Mucosa of stomach (tissue), 1 donor: ENCODE data around the gene ABCA4.

Experiments used
- H3K27me3 ChIP-seq: one replicate; pipeline ENCODE4 v1.7.0; 2013; ENCODE audit warnings: mild to moderate bottlenecking, low read length; ENCODE audit not compliant: control insufficient read depth, insufficient read depth
- H3K36me3 ChIP-seq: one replicate; pipeline ENCODE4 v1.7.0; 2013; ENCODE audit warnings: low read length; ENCODE audit not compliant: control insufficient read depth, insufficient read depth
- H3K4me1 ChIP-seq: one replicate; pipeline ENCODE4 v1.7.0; 2013; ENCODE audit warnings: mild to moderate bottlenecking, low read length; ENCODE audit not compliant: control insufficient read depth, insufficient read depth
- H3K4me3 ChIP-seq: one replicate; pipeline ENCODE4 v1.7.0; 2013; ENCODE audit warnings: low read length
- H3K9ac ChIP-seq: one replicate; pipeline ENCODE4 v1.7.0; 2013; ENCODE audit warnings: mild to moderate bottlenecking, low read length, moderate library complexity
- H3K9me3 ChIP-seq: one replicate; pipeline ENCODE4 v1.7.0; 2013; ENCODE audit warnings: mild to moderate bottlenecking, low read length, moderate library complexity; ENCODE audit not compliant: control insufficient read depth
- donor health status: Pancreatic carcinoma.

The ABCA4 gene

GRCh38 chr1:94143809-94144176, 22.8 kb upstream of the ABCA4 start:
- no peak overlapping the region for H3K9ac ChIP-seq
- no peaks in the 10 kb centered on the region for H3K27me3 ChIP-seq
- H3K9me3 ChIP-seq: no peaks in the 10 kb centered on the region
- H3K4me1 ChIP-seq: no peaks in the 10 kb centered on the region
- H3K36me3 ChIP-seq: no peaks in the 10 kb centered on the region
- H3K4me3 ChIP-seq: no peak overlapping the region

GRCh38 chr1:94143173-94143808, 22.3 kb upstream of the ABCA4 start:
- no peaks in the 10 kb centered on the region for H3K27me3 ChIP-seq
- H3K4me1 ChIP-seq: no peaks in the 10 kb centered on the region
- H3K9me3 ChIP-seq: no peaks in the 10 kb centered on the region
- no peaks in the 10 kb centered on the region for H3K36me3 ChIP-seq
- H3K4me3 ChIP-seq: no peak overlapping the region
- no peak overlapping the region for H3K9ac ChIP-seq

DNA sequence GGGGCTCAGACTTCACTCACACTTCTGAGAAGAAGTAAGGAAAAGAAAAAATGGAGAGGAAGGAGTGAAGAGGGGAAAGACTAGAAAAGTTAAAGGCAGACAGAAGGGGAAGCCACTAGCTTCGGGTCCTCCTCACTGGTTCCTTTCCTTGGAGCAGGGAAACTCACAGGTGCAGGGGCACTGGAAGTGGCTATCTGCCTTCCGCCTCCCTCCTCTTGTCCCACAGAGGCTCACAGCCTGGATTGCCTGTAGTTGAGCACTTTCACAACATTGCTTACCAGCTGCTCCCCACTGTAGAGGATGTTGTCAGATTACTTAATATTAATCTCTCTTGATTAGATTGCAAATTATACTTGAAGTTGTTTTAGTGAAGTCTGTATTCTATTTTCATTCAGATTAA, 21.6 kb upstream of the ABCA4 start:
- no peak overlapping the region for H3K4me3 ChIP-seq
- H3K9me3 ChIP-seq: no peaks in the 10 kb centered on the region
- H3K9ac ChIP-seq: no peak overlapping the region
- H3K27me3 ChIP-seq: no peaks in the 10 kb centered on the region
- no peaks in the 10 kb centered on the region for H3K36me3 ChIP-seq
- no peaks in the 10 kb centered on the region for H3K4me1 ChIP-seq

- no peaks in the 10 kb centered on the region for H3K4me1 ChIP-seq
- no peak overlapping the region for H3K9ac ChIP-seq
- H3K27me3 ChIP-seq: no peaks in the 10 kb centered on the region
- H3K9me3 ChIP-seq: no peaks in the 10 kb centered on the region
- no peaks in the 10 kb centered on the region for H3K36me3 ChIP-seq
- no peak overlapping the region for H3K4me3 ChIP-seq
Measured at GRCh38 chr1:94142022-94142421, 21.1 kb upstream of the ABCA4 start.

DNA sequence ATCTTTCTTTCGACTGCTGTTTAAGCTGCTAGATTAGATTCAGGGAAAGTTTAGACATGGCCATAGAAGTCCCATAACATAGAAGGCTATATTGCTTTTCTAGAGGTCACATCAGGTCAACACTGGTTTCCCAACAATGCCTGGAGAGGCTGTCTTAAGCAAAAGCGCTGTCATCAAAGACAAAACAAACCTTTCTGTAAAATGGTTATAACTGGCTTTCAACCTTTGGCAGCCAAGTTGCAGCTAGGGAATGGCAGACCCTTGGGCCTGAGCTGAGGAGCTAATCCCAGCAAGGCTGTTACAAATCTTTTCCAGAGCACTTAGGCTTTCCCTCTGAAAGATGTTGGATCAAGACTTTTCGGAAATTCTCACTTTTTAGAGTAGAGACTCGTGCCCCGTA, 11.2 kb upstream of the ABCA4 start:
- Histone ChIP-seq H3K36me3 (no peaks in the 10 kb centered on the region), H3K27me3 (no peaks in the 10 kb centered on the region), H3K4me3 (no peak overlapping the region), H3K9ac (no peak overlapping the region), H3K9me3 (no peaks in the 10 kb centered on the region), H3K4me1 (no peaks in the 10 kb centered on the region)

DNA sequence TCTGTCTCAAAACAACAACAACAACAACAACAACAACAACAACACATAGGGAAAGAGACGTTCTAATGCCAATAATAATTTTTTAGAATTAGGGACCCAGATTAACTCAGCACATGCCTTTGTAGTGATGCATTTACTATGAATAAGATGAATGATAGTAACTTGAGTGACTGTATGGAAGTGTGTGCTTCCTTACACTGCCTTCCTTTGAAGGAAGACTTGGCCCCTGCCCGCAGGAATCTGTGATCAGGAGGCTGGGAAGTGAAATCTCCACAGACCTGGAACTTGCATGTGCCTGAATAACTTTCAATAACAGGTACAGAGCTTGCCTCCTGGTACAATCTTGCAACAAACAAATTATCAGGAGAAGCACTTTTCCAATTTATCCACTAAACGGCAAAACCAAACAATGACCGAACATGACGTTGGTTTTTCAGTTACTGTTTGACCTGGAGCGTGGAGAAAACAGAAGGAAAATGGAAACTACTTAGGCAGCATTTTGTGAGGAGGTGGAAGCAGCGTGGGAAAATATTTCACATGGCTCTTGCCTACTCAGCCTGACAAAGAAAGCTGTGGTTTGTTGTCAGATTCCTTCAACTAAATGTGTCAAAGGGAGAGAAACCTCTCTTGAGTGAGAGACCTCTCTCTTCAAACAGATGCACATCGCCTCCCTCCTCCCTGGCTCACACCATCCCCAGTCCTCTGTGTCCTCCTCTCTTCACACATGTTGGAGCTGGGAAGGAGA, 10.1 kb upstream of the ABCA4 start:
- Histone ChIP-seq H3K4me1 (no peaks in the 10 kb centered on the region), H3K9ac (no peak overlapping the region), H3K36me3 (no peaks in the 10 kb centered on the region), H3K4me3 (no peak overlapping the region), H3K27me3 (no peaks in the 10 kb centered on the region), H3K9me3 (no peaks in the 10 kb centered on the region)

GRCh38 chr1:94126651-94127050, 5.7 kb upstream of the ABCA4 start:
- Histone ChIP-seq H3K4me1 (no peaks in the 10 kb centered on the region), H3K27me3 (no peaks in the 10 kb centered on the region), H3K9me3 (no peaks in the 10 kb centered on the region), H3K36me3 (no peaks in the 10 kb centered on the region), H3K4me3 (no peak overlapping the region), H3K9ac (no peak overlapping the region)

DNA sequence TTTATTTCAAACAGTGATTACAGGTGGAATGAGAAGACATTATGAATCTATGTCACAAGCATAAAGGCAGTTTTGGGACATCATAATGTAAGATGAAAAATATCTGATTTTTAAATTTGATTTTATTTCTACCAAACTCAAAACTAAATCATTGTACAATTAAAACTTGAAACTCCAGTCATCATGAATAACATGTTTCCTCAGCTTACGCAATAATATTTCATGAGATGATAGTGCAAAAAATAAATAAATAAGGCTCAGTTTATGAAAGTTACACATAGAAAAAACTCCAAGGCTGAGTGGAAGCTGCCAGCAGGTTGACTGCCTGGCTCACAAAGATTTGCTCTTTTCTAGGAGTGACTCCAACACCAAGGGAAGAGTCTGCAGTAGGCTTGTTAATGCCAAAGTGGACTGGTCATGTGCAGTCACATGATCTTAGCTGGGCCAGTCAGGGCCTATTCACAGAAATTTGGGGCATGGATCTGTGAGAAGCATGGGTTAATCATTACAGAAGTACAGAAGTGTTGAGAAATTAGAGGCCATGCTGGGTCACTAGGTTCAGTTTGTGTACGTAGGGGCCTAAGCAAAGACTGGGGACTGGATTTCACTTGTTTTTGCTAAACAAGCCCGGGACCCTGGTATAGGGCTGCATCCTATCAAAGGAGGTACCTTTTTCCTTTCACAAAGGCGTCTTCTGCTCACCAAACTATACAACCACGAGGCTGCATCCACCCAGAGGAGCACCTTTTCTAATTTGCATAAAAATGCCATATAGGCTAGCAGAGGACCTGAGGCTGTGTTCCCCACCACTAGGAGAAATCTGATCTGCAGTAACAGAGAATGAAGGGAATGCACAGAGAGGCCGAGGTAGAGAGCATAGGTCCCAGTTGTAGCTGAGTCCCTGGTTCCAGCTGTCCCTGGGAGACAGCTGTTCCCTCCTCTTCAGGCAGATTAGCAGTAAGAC, 4.9 kb upstream of the ABCA4 start:
- H3K9me3 ChIP-seq: no peaks in the 10 kb centered on the region
- no peaks in the 10 kb centered on the region for H3K27me3 ChIP-seq
- no peak overlapping the region for H3K9ac ChIP-seq
- no peaks in the 10 kb centered on the region for H3K4me1 ChIP-seq
- no peak overlapping the region for H3K4me3 ChIP-seq
- H3K36me3 ChIP-seq: no peaks in the 10 kb centered on the region

- Histone ChIP-seq H3K4me1 (no peaks in the 10 kb centered on the region), H3K27me3 (no peaks in the 10 kb centered on the region), H3K4me3 (no peak overlapping the region), H3K9me3 (no peaks in the 10 kb centered on the region), H3K36me3 (no peaks in the 10 kb centered on the region), H3K9ac (no peak overlapping the region)
Measured at GRCh38 chr1:94124538-94124937, 3.6 kb upstream of the ABCA4 start.

DNA sequence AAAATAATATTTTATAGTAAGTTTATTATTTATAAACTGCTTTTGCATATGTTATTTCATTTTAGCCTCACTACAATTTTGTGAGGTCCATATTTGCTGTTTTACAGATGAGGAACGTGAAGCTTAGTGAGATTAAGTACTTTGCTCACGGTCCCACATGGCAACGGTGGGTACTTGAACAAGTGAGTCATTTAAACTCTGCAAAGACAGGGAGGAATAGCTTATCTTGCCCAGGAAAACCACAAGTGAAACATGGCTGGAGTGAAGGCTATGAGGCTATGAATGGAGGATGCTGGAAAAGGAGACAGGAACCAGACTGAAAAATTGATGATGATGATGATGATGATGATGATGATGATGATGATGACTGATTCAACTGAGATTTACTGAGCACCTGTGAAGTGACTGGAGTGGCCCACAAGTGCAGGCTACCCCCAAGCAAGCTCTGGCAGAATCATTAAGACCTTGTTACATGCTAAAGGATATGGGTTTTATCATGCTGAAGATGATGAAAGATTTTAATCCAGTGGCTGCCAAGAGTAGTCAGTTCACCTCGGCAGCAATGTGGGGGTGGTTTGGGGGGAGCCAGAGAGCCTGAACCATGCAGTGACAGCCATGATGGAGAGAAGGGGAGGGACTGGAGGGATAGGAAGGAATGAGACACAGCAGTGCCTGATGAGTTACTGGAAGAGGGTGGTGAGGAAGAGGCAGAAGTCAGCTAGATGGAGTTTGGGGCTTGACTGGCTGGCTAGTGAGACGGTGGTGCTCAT, 1.4 kb upstream of the ABCA4 start:
- Histone ChIP-seq H3K4me1 (no peaks in the 10 kb centered on the region), H3K9me3 (no peaks in the 10 kb centered on the region), H3K9ac (no peak overlapping the region), H3K4me3 (no peak overlapping the region), H3K36me3 (no peaks in the 10 kb centered on the region), H3K27me3 (no peaks in the 10 kb centered on the region)

DNA sequence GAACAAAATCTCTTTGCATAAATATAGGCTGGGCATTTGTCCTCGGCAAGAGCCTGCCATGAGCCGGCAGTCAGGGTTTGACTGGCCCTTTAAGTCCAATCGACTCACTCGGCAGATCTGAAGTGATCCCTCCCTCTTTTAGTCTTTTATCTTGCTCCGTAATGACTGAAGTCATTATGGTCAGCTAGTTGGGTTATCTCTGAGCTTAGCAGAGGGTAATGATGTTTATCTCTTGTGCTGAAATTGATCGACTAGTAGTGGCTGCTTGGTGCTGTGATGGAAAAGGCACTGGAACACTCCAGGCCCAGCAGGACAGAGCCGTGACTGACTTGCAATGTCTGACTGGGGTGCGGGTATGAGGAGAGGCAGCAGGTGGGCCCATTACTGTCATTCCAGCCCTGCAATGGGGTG, 468 bp upstream of the ABCA4 start:
- H3K9ac ChIP-seq: no peak overlapping the region
- no peak overlapping the region for H3K4me3 ChIP-seq
- no peaks in the 10 kb centered on the region for H3K9me3 ChIP-seq
- H3K4me1 ChIP-seq: no peaks in the 10 kb centered on the region
- no peaks in the 10 kb centered on the region for H3K36me3 ChIP-seq
- no peaks in the 10 kb centered on the region for H3K27me3 ChIP-seq
